Kidney epithelial cell (primary cell): ENCODE results near the gene FGGY. TPM values are rescaled to one million over a fixed set of nuclear protein-coding genes. Genes with fewer than 3 reads are reported as not detected.

Experiments used
- DNase-seq: peaks from one replicate; pipeline ENCODE4 v3.0.0-alpha.2; 2010; ENCODE audit warnings: low read depth
- H3K27me3 ChIP-seq: 2 replicates; pipeline ENCODE4 v1.6.0; 2011; ENCODE audit warnings: low read length; ENCODE audit not compliant: control insufficient read depth, insufficient read depth
- H3K36me3 ChIP-seq: 2 replicates; pipeline ENCODE4 v1.5.1; 2011; ENCODE audit warnings: low read length; ENCODE audit not compliant: control insufficient read depth, insufficient read depth
- H3K4me3 ChIP-seq: 2 replicates; pipeline ENCODE4 v1.5.1; 2011; ENCODE audit warnings: low read depth, mild to moderate bottlenecking, control low read depth, low read length
- CTCF ChIP-seq: IDR thresholded peaks from 2 replicates; pipeline ENCODE4 v1.5.1; 2011; ENCODE audit warnings: mild to moderate bottlenecking, moderate library complexity, low read length, control low read depth, inconsistent platforms; ENCODE audit not compliant: insufficient read depth, poor library complexity, severe bottlenecking
- total RNA-seq: library from RNA; depleted of rRNA; stranded (reverse); fragments of >200 nt; gene quantifications from 2 replicates; pipeline ENCODE4 v1.2.3, GENCODE V29; 2015

FGGY gene
- total RNA-seq, 1 donor from 2014 or later: 8.6 TPM

DNA sequence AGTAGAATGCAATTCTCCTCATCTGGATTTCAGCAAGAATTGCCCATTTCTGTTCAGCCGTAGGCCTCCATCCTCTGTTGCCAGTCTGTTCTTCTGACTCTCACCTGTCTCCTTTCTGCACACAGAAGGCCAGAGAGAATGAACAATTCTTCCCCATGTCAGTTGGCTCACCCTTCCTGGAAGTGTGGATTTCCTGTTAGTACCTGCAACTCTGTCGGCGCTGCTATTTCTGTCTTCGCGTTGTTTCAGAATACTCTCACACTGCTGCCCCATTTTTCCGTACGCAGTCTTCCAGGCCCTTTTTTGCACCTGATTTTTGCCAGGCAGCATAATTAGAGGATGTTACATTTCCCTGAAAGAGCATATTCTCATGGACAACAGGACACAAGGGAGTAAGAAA lies 200.7 kb downstream of the FGGY start:
- Histone ChIP-seq H3K4me3 (no peak overlapping the region), H3K27me3 (no peaks in the 10 kb centered on the region), H3K36me3 (no peaks in the 10 kb centered on the region)
- no peak for TF ChIP-seq CTCF
- DNase-seq: no peak

DNA sequence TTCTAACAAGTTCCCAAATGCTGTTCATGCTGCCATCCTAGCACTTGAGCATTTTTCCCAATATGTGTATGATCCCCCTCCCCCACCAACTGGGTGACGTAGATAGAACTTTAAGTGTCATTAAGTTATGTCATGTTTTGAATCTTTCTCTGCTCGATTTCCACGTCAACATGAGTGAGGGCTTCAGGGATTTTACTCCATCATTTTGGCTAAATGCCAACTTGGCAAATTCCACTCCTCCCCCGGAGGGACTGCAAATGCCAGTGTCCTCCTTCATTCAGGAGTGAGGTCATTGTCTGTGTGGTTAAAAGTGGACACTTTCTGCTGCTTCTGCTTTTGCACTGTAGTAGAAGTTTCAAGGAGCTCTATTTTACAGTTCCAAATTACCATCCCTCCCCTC lies 201.7 kb downstream of the FGGY start:
- no peak for DNase-seq
- TF ChIP-seq CTCF: no peak
- no peaks in the 10 kb centered on the region for H3K36me3 ChIP-seq

DNA sequence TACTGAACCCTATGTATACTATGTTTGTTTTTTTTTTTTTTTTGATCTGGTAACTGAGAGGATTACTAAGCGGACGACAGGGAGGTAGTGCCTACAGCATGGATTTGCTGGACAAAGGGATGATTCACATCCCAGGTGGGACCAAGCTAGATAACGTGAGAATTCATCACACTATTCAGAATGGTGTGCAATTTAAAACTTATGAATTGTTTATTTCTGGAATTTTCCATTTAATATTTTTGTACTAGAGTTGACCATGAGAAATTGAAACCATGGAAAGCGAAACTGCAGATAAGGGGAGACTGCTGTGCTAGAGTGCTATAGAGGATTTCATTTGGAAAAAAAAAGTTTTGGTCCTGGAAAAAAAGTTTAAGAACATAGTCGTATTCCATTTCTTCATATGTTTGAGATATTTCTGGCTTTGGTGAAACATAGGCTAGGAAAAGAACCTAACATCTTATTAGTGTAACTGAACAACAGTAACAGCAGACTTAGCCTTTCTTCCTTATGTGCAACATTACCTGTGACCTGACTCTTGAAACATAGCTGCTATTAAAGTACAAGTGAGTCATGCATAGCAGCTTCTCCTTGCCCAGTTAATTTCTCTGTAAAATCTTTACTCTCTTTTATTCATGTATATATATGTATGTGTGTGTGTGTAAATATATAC lies 202.5 kb downstream of the FGGY start:
- H3K4me3 ChIP-seq: no peak overlapping the region
- no peaks in the 10 kb centered on the region for H3K36me3 ChIP-seq
- no peak for DNase-seq
- no peaks in the 10 kb centered on the region for H3K27me3 ChIP-seq
- TF ChIP-seq CTCF: no peak

More for the DNA sequence above, 201.7 kb downstream of the FGGY start:
- Histone ChIP-seq H3K4me3 (no peak overlapping the region), H3K27me3 (no peaks in the 10 kb centered on the region)

DNA sequence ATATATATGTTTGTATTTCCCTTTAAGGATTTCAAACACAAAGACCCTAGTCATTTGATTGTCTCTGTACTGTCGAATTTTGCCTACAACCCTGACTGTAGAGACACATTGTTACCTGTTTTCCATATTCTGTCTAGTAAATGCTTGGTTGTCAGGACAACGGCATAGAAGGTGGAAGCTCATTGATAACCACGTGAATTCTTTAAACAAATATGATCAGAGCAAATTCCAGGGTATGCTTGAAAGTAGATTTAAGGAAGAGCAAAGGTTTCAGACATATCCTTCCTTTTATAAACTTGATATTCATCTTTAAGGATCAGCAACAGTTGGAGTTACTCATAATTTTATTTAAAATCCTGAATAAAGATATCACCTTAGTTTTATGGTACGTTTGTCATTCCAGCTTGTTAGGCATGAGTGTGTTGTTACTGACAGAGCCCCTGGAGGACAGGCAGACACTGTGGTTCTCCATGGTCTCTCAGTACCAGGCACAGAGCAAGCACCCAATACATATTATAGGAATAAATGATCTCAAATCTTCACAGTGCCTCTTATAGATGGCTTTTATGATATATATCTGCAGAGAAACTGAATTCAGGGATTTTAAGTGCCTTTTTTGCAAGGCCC lies 203.2 kb downstream of the FGGY start:
- no peak for TF ChIP-seq CTCF
- no peak for DNase-seq
- Histone ChIP-seq H3K36me3 (no peaks in the 10 kb centered on the region), H3K4me3 (no peak overlapping the region), H3K27me3 (no peaks in the 10 kb centered on the region)

GRCh38 chr1:59500950-59501742 lies 204.3 kb downstream of the FGGY start:
- no peak for TF ChIP-seq CTCF
- Histone ChIP-seq H3K27me3 (no peaks in the 10 kb centered on the region), H3K36me3 (no peaks in the 10 kb centered on the region), H3K4me3 (no peak overlapping the region)
- no peak for DNase-seq
